ENCODE results near the gene DNAH11.
"Not testable (repeated sequence)": the region's sequence is repeated elsewhere in the genome, so short reads cannot be mapped to it uniquely, and the experiment has no call there.

Gene DNAH11

DNA sequence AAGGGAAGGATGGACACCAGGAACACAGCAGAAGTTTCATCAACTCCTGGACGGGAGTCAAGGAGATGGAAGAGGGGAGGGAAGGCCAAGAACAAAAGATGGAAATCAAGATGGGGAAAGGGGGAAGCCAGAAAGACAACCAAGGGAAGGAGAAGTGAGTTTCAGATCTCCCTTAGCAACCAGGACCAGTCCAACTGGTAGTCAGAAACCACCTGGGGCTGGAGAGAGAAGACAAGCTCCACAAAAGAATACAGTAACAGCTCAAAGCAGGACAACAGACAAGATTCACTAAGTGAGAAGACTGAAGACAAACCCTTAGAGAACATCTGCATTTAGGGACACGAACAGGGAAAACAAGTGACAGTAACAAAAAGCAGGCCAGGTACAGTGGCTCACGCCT lies 372.3 kb downstream of the DNAH11 start:
- DNase-seq = no peak
- intact Hi-C loops (cut with DNase I) = no loop called here

GRCh38 chr7:21916176-21916575 lies 373.3 kb downstream of the DNAH11 start:
- DNase-seq = no peak
- intact Hi-C loops (cut with DNase I) = no loop called here

GRCh38 chr7:21916629-21917028 lies 373.8 kb downstream of the DNAH11 start:
- no peak for DNase-seq
- intact Hi-C loops (cut with DNase I) = no loop called here

DNA sequence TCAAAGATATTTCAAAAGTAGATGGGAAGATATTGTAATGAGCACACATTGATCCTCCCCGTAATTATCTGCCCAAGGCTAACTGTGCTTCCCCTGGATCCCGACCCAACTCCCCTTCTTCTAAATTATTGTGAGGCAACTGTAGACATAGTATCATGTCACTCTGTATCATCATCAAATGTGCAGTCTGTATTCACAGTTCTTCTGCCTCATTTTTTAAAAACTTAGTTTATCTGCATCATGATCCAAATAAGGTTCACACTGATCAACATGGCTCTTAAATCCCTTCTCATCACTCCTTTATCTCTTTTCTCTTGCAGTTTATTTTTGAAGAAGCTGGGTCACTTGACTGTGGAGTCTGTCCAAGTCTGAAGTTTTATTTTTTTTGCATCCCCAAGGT lies 375.4 kb downstream of the DNAH11 start:
- intact Hi-C loops (cut with DNase I) = no loop called here
- no peak for DNase-seq

- intact Hi-C loops (cut with DNase I) = no loop called here
- DNase-seq = no peak
Observed at GRCh38 chr7:21920936-21921335, 378.1 kb downstream of the DNAH11 start.

DNA sequence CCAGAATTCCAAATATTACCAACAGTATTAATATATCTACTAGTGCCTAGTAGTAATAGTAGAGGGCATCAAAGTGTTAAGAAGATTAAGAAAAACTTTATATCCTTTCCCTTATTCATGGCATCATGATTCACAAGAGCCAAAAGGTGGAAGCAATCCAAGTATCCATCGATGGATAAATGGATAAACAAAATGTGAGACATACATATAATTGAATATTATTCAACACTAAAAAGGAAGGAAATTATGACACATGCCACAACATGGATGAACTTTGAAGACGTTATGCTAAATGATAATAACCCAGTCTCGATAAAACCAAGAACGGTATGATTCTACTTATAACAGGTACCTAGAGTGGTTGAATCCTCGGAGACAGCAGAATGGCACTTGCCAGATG lies 379.8 kb downstream of the DNAH11 start:
- intact Hi-C loops (cut with DNase I) = no loop called here
- no peak for DNase-seq

DNA sequence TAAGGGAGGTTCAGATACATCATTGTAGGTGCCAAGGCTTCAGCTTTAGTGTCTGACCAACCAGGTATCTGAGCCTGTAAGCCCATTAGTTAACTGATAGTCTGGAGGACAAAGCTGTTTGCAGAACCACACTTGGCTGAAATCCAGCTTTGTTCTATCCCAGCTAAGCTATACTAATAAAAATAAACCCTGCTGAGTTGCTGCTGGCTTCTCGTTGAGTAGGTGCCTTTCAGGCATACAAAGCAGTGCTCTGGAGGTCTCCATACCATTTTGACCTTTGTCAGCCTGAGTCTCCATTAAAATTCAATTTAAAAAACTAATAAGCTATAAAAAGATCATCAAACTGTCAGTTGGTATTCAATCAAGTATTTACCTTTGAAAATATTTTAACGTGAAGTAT lies 380.8 kb downstream of the DNAH11 start:
- DNase-seq = no peak
- intact Hi-C loops (cut with DNase I) = no loop called here

GRCh38 chr7:21926448-21926847 lies 383.6 kb downstream of the DNAH11 start:
- DNase-seq = no peak
- intact Hi-C loops (cut with DNase I) = no loop called here

DNA sequence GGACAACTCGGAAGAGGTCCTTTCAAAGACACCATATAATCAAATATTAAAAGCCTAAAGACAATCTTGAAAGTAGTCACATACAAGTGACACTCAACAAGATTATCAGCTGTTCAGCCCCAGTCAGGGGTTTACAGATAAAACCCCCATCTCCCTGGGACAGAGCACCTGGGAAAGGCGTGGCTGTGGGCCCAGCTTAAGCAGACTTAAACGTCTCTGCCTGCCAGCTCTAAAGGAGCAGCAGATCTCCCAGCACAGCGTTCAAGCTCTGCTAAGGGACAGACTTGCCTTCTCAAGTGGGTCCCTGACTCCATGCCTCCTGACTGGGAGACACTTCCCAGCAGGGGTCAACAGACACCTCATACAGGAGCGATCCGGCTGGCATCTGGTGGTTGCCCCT lies 384.9 kb downstream of the DNAH11 start:
- intact Hi-C loops (cut with DNase I) = no loop called here
- DNase-seq = no peak

- intact Hi-C loops (cut with DNase I); DNase-seq: not testable (repeated sequence)
Observed at GRCh38 chr7:21933293-21933692, 390.5 kb downstream of the DNAH11 start.

GRCh38 chr7:21934808-21935207 lies 392.0 kb downstream of the DNAH11 start:
- intact Hi-C loops (cut with DNase I) = no loop called here
- no peak for DNase-seq

GRCh38 chr7:21938463-21938862 lies 395.6 kb downstream of the DNAH11 start:
- intact Hi-C loops (cut with DNase I) = no loop called here
- DNase-seq = no peak

- intact Hi-C loops (cut with DNase I) = no loop called here
- DNase-seq = no peak
Observed at GRCh38 chr7:21939136-21939857, 396.5 kb downstream of the DNAH11 start.

DNA sequence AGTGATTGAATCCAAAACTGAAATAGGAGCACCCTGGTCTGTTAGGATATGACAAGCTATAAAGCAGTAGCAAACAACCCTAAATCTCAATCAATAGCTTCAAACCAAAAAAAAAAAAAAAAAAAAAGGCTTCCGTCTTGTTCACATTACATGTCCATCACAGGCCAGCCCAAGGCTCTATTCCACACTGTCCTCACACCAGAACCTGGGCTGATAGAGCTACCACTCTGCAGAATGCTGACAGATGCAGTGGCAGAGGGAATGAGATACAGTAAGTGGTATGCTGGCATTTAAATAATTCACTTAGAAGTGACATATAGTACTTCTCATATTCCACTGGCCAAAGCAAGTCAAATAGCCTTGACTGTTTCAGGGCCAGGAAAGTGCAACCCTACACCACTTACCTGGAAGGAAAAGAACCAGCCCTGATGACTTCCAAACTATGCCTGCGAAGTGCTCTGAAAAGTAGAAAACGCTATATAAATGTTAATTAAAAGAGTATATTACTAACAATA lies 397.1 kb downstream of the DNAH11 start:
- intact Hi-C loops (cut with DNase I) = loop anchor here (10.0 kb wide), 1 partner anchor 165 kb away; no protein-coding TSS in a partner anchor

DNA sequence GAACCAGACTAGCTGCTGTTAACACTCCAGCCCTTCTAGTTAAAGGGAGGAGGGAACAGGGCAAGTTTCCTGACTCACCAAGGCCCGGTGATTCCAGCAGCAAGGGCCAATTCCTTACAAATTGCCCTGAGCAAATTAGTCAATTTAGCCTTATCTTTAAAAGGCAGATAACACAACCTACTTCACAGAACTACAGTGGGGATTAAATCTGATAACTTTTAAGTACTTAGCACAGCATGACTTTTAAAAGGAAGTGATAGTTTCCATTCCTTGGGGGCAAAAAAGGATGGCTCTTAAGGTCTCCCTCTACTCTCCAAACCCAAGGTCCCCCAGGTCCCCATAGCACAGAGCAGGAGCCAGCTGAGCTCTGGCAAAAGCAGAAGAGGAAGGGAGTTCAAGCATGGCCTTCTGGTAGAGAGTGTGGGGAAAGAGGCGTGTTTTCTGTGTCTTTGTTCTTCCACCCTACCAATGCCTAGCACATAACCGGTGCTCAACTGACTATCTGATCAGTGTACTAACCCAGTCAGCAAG lies 398.8 kb downstream of the DNAH11 start:
- intact Hi-C loops (cut with DNase I) = loop anchor here (10.0 kb wide), 1 partner anchor 167 kb away; no protein-coding TSS in a partner anchor

More for the DNA sequence above, 397.1 kb downstream of the DNAH11 start:
- no peak for DNase-seq

GRCh38 chr7:21942955-21943354 lies 400.1 kb downstream of the DNAH11 start:
- intact Hi-C loops (cut with DNase I) = loop anchor here (10.0 kb wide), 1 partner anchor 168 kb away; no protein-coding TSS in a partner anchor
- DNase-seq = no peak

More for the DNA sequence above, 398.8 kb downstream of the DNAH11 start:
- DNase-seq = no peak

DNA sequence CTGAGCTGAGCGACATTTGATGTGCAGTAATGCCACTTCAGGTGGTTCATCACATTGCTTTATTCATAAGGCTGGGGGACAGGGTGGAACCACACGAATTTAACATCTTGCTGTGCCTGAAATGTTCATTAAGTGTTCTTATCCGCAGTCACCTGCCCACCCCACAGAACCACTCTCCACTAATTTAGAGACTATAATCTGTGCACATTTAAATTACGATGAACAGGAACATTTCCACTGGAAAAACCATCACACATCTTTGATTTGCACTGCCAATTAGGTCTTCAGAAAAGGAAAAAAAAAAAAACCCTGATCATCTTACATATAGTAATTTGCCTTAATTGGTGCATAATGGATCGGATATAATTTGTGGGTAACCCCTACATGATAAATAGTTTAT lies 400.6 kb downstream of the DNAH11 start:
- intact Hi-C loops (cut with DNase I) = loop anchor here (10.0 kb wide), 1 partner anchor 169 kb away; no protein-coding TSS in a partner anchor
- no peak for DNase-seq

DNA sequence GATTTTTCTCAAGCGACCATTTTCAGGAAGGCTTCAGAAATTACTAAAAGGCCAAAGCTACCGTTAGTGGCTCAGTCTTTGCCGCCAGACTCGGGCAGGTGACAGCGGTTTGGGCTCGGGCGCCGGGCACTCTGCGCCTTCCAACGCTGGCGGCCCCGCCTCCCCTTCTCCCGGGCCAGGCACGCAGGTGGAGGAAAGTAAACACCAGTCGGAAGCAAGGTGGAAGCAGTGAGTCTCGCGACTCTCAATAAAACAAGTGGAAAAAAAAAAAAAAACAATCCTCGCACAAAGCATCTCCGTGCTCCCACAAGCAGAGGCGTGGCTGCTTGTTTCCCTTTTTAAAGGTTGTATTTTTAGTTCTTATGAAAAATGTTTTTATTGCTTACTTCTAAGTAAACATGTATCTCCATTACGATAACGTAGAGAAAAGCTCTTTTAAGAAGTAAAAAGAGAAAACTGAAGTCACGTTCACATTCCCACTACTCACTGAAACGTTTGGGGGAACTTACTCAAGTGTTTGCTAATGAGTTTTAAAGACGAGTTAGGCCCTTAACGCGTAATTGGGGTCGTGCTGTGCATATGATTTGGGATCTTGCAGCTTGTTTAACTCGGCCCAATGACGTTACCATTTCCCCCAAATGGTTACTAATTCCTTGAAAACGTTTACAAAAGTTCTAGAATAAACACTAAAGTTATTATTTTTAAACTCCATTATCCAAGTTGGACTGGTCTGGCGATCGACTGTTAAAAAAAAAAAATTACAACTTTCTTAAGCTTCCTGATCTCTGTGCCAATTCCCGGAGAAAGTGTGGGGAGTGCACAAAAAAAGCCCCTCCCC lies 402.0 kb downstream of the DNAH11 start:
- intact Hi-C loops (cut with DNase I) = loop anchor here (5.0 to 10.0 kb wide), 2 partner anchors 137 to 170 kb away; no protein-coding TSS in a partner anchor
- peak in 2 of 10 donors; percentile 36 to 66 for DNase-seq

DNA sequence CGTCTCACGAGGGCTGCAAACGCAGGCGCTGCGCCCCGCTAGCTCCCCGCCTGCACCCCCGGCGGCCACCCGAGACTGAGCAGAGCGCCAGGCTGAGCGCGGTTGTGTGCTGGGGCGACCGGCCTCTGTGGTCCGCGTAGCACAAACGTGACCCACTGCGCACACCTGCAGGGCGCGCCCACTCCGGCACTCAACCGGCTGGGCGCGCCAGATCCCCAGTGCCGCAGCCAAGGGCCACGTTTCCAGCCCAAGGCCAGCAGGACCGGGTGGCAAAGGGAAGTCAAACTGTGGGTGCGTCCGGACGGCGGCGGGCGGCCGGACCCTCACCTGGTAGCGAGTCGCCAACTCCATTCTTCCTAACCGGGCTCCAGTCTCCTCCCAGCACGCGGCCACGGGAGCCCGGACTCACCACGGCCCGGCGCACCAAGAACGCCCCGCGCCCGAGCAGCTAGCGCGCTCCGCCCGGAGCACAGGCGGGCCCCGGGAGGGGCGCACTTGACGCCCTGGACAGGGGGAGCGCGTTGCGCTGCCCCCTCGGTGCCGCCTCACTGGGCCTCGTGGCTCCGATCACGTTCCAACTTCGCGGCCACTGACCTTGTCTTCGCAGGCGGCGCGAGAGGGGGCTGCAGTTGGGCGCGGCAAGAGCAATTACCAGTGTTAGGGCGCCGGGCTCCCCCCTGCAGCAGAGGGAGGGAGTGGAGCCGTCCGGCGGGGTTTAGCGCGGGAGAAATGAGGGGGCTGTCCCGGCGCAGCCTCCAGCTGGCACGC lies 402.8 kb downstream of the DNAH11 start, which contains the start of gene CDCA7L:
Gene CDCA7L (minus strand): TSS at position 446 of the 768 bp plus-strand sequence. CDS start 95 bp downstream, at position 351.
- intact Hi-C loops (cut with DNase I) = loop anchor here (5.0 to 10.0 kb wide), 2 partner anchors 137 to 171 kb away; no protein-coding TSS in a partner anchor
- peak; percentile 44 to 93 (median 58) for DNase-seq

GRCh38 chr7:21946222-21946709 lies 403.4 kb downstream of the DNAH11 start:
- DNase-seq = no peak
- intact Hi-C loops (cut with DNase I) = loop anchor here (5.0 to 10.0 kb wide), 2 partner anchors 136 to 171 kb away; no protein-coding TSS in a partner anchor

Data from posterior cingulate gyrus (tissue), 11 donors.